Mesodermal cell (in vitro differentiated cells): ENCODE results near the gene MUC6.

ENCODE experiments used
- H3K27ac ChIP-seq: 2 replicates; pipeline ENCODE4 v1.7.0; 2013; ENCODE audit warnings: mild to moderate bottlenecking, low read depth, low read length, moderate library complexity; ENCODE audit not compliant: severe bottlenecking
- H3K36me3 ChIP-seq: 2 replicates; pipeline ENCODE4 v1.7.1; 2013; ENCODE audit warnings: mild to moderate bottlenecking, low read length, moderate library complexity; ENCODE audit not compliant: control insufficient read depth, insufficient read depth
- H3K4me1 ChIP-seq: one replicate; pipeline ENCODE4 v1.7.1; 2013; ENCODE audit warnings: mild to moderate bottlenecking, low read length; ENCODE audit not compliant: insufficient read depth, control insufficient read depth, poor library complexity, severe bottlenecking
- H3K4me3 ChIP-seq: 2 replicates; pipeline ENCODE4 v1.7.0; 2013; ENCODE audit warnings: low read length, control low read depth, mild to moderate bottlenecking; ENCODE audit not compliant: insufficient read depth, poor library complexity, severe bottlenecking; ENCODE audit errors: extremely low read depth
- H3K9me3 ChIP-seq: 2 replicates; pipeline ENCODE4 v1.7.1; 2013; ENCODE audit warnings: mild to moderate bottlenecking, low read length, moderate library complexity; ENCODE audit not compliant: control insufficient read depth
- WGBS, 2 experiments: methylation state at CpG; one replicate each; pipeline ENCODE4 v1.1.5; 2013; ENCODE audit warnings: missing lambda C conversion rate in 2 of 2; ENCODE audit not compliant: insufficient coverage in 2 of 2; 5-methylcytosine and 5-hydroxymethylcytosine counted together

MUC6 gene

DNA sequence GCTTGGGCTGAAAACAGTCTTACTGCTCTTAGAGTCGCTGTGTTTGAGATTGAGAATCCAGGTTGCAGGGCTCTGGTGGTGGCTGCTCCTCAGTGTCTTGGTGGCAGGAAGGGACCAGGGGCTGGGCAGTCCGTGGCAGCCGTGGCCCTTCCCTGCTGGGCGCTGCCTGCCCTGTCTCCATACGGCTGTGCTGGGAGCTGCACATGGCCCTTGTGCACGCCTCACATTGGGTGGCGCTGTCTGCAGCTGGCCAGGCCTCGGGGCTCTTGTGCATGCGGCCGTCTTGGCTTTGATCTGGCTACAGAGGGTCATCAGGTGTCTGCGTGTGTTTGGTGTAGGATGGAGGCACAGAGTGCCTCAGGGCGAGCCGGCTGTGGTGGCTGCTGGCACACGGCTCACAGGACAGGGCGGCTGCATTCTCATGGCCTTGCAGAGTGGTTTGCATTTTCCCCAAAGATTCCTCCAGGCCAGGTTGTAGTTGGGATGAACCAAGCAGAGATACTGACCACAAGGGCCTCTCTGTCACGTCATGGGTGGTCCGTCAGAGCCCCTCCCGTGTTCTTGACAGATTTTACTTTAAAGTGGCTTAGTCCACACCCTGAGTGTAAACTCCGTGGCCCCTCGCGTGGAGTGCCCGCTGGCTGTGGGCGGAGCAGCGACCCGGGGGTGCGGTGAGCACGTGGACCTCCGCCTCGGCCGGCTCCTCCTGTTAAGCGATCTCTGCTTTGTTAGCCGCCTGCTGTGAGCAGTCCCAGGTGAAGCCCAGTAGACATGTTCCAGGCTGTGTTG is 34.7 kb downstream of the MUC6 start:
- no peak overlapping the region for H3K27ac ChIP-seq
- 97% methylated on average over 29 to 32 of the region's 32 CpGs for WGBS, 2 experiments
- peaks cover 90% of the 10 kb centered on the region for H3K36me3 ChIP-seq
- H3K4me3 ChIP-seq, result no peak overlapping the region
- H3K9me3 ChIP-seq, result no peaks in the 10 kb centered on the region
- no peaks in the 10 kb centered on the region for H3K4me1 ChIP-seq

- H3K36me3 ChIP-seq, result peaks cover 89% of the 10 kb centered on the region
- H3K4me3 ChIP-seq, result no peak overlapping the region
- WGBS, 2 experiments, result 95 to 96% methylated on average over 30 to 36 of the region's 38 CpGs
- H3K4me1 ChIP-seq, result no peaks in the 10 kb centered on the region
- no peaks in the 10 kb centered on the region for H3K9me3 ChIP-seq
- H3K27ac ChIP-seq, result no peak overlapping the region
These were observed 35.9 kb downstream of the MUC6 start for GRCh38 chr11:1000357-1001278.

DNA sequence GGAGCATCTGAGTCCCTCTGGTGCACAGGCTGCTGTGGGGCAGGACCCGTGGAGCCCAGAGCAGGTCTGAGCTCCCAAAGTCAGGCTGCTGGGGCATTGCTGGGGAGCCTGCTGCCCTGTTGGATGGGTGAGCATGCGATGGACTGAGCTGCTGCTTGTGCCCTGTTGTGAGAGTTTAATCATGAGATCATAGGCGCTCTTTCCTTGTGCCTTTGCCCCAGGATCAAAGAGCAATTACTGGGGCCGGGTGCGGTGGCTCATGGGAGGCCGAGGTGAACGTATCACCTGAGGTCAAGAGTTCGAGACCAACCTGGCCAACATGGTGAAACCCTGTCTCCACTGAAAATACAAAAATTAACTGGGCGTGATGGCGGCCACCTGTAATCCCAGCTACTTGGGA is 37.5 kb downstream of the MUC6 start:
- 92 to 99% methylated on average over 9 to 10 of the region's 10 CpGs for WGBS, 2 experiments
- peaks cover 76% of the 10 kb centered on the region for H3K36me3 ChIP-seq
- H3K4me1 ChIP-seq, result no peaks in the 10 kb centered on the region
- no peak overlapping the region for H3K27ac ChIP-seq
- no peak overlapping the region for H3K4me3 ChIP-seq
- no peaks in the 10 kb centered on the region for H3K9me3 ChIP-seq

GRCh38 chr11:997907-998306 is 38.6 kb downstream of the MUC6 start:
- H3K36me3 ChIP-seq, result peaks cover 75% of the 10 kb centered on the region
- no peak overlapping the region for H3K4me3 ChIP-seq
- H3K9me3 ChIP-seq, result no peaks in the 10 kb centered on the region
- H3K27ac ChIP-seq, result no peak overlapping the region
- WGBS, 2 experiments, result 94 to 95% methylated on average over 12 to 13 of the region's 14 CpGs
- no peaks in the 10 kb centered on the region for H3K4me1 ChIP-seq

DNA sequence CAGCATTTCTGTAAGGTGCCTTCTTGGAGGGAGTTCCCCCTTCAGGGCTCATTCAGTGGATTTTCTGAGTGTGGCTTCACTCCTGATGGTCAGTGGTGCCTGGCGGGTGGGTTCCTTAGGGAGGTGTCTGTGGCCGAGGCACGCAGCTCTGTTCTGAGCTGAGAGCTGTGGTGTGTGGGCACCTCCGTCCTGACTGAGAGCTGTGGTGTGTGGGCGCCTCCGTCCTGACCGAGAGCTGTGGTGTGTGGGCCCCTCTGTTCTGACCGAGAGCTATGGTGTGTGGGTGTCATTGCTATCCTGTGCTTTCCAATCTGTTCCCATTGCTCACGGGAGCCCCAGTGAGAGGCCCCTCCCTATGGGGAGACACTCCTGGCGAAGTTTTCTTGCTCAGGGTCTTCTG is 39.8 kb downstream of the MUC6 start:
- H3K9me3 ChIP-seq, result no peaks in the 10 kb centered on the region
- no peak overlapping the region for H3K4me3 ChIP-seq
- 97% methylated on average over 10 of the region's 10 CpGs for WGBS, 2 experiments
- H3K4me1 ChIP-seq, result no peaks in the 10 kb centered on the region
- no peak overlapping the region for H3K27ac ChIP-seq
- peaks cover 74% of the 10 kb centered on the region for H3K36me3 ChIP-seq

DNA sequence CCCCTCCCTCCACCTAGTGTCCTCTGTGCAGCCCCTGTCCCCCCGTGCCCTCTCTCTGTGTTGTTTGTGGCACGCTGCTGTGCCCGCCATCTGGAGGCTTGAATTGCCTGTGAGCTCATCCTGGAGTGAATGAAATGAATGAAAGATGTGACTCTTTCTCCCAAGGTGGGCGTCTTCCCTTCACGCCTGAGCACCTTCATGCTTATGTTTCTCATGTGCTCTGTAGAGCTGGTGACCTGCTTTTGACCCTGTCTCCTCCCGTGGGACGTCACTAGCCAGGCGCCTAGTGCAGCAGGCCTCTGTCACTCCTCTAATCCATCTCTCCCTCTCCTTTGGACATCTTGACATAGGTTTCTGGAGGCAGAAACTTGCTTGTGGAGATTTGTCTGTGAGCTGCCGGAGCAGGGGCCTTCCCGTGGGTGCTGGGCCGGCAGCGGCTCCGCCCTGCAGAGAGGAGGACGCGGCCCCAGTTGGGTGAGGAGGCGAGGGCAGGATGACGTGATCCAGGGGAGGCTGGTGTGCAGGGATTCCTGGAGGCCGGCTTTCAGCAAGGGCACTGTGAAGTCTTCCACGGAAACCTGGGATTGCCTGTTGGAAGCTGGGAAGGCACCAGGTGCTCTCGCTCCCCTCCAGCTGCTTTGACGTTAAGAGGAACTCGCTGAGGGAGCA is 40.6 kb downstream of the MUC6 start:
- H3K27ac ChIP-seq, result no peak overlapping the region
- no peaks in the 10 kb centered on the region for H3K9me3 ChIP-seq
- 90 to 91% methylated on average over 14 to 22 of the region's 22 CpGs for WGBS, 2 experiments
- H3K36me3 ChIP-seq, result peaks cover 70% of the 10 kb centered on the region
- no peak overlapping the region for H3K4me3 ChIP-seq
- no peaks in the 10 kb centered on the region for H3K4me1 ChIP-seq

DNA sequence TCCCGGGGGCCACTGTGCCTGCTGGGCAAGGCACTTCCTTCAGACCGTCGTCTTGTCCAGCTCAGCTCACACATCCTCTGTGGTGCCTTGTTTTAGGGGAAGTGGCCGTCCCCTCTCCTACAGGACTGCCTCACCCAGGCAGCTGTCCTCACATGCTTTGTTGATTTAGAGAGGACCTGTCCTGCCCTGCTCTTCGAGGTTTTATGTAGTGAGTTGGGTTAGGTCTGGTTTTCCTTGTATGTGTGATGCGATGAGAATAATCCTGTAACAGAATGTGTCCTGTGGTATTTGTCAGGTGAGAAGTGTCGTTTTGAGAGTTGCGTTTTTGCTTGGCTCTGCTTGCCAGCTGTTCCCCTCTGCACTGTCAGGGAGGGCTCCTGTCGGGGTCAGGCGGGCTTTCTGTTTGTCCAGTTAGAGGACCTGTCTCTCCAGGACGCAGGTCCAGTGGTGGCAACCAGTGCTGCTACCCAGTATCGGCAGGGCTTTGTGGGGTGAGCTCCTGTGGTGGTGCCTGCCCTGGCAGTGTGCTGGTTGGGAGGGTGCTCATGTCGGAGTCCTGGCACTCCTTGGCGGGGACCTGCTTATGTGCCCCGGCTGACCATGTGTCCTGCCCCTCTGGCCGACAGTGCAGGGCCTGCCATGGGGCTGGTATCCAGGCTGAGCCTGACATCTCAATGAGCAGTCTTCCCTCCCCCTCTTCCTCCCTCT is 41.3 kb downstream of the MUC6 start:
- no peaks in the 10 kb centered on the region for H3K4me1 ChIP-seq
- no peak overlapping the region for H3K4me3 ChIP-seq
- peaks cover 64% of the 10 kb centered on the region for H3K36me3 ChIP-seq
- H3K27ac ChIP-seq, result peak overlapping the region; percentile 41
- no peaks in the 10 kb centered on the region for H3K9me3 ChIP-seq
- WGBS, 2 experiments, result 94 to 95% methylated on average over 10 to 15 of the region's 16 CpGs

DNA sequence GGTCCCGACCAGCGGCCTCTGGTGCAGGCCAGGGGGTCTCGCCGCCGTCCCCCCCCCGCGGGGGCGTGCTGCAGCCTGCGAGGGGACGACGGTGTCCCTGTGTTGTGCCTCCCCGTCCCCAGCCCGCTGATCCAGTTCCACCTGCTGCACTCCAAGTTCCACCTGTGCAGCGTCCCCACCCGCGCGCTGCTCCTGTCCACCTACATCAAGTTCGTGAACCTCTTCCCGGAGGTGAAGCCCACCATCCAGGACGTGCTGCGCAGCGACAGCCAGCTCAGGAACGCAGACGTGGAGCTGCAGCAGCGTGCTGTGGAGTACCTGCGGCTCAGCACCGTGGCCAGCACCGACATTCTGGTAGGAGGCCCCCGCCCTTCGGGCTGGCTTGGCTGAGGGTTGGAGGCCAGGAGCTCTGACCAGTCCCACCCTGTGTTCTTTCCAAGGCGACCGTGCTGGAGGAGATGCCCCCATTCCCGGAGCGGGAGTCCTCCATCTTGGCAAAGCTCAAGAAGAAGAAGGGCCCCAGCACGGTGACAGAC is 42.8 kb downstream of the MUC6 start:
- no peak overlapping the region for H3K27ac ChIP-seq
- H3K36me3 ChIP-seq, result peaks cover 65% of the 10 kb centered on the region
- H3K4me1 ChIP-seq, result no peaks in the 10 kb centered on the region
- H3K9me3 ChIP-seq, result no peaks in the 10 kb centered on the region
- no peak overlapping the region for H3K4me3 ChIP-seq
- 92 to 97% methylated on average over 24 to 35 of the region's 35 CpGs for WGBS, 2 experiments

- Histone ChIP-seq H3K4me1 (no peaks in the 10 kb centered on the region), H3K4me3 (no peak overlapping the region), H3K27ac (no peak overlapping the region), H3K36me3 (peaks cover 72% of the 10 kb centered on the region), H3K9me3 (no peaks in the 10 kb centered on the region)
- WGBS, 2 experiments, result 94 to 100% methylated on average over 15 to 16 of the region's 16 CpGs
These were observed 43.9 kb downstream of the MUC6 start for GRCh38 chr11:992577-992976.
